Measurements from ENCODE around the gene KIF13A. TPM values are rescaled to one million over a fixed set of nuclear protein-coding genes. Genes with fewer than 3 reads are reported as not detected.

KIF13A gene
- total RNA-seq, 3 donors from 2014 or later (not counting 1 experiment from before 2014, with no cell fraction given), result 15.0 to 26.4 (median 19.5) TPM

GRCh38 chr6:17938901-17939300, 48.5 kb downstream of the KIF13A start:
- Histone ChIP-seq H3K27ac (ENCODE audit: low read length) (no peak overlapping the region), H3K4me3 (ENCODE audit: low read length) (no peak overlapping the region), H3K27me3 (ENCODE audit: control insufficient read depth, insufficient read depth, low read length) (no peaks in the 10 kb centered on the region), H3K4me1 (ENCODE audit: control insufficient read depth, insufficient read depth, low read length) (peaks cover 6% of the 10 kb centered on the region), H3K9me3 (ENCODE audit: control insufficient read depth, insufficient read depth, low read length) (no peaks in the 10 kb centered on the region), H3K36me3 (ENCODE audit: control insufficient read depth, insufficient read depth, low read length) (no peaks in the 10 kb centered on the region)
- H3K27me3 Mint-ChIP-seq (ENCODE audit: low read depth in 2 of 2), result no peaks in the 10 kb centered on the region
- no peak for TF ChIP-seq CTCF (IDR thresholded peaks at IDR 0.05)
- no peaks in the 10 kb centered on the region for H3K36me3 Mint-ChIP-seq
- H3K9me3 Mint-ChIP-seq, result no peaks in the 10 kb centered on the region
- 95% methylated on average over 2 of the region's 2 CpGs for WGBS (ENCODE audit: insufficient coverage)
- intact Hi-C loops (cut with micrococcal nuclease), result no loop called here
- H3K27ac Mint-ChIP-seq, result no peak overlapping the region
- H3K4me3 Mint-ChIP-seq, result no peak overlapping the region
- DNase-seq (no peak), ATAC-seq (no peak)
- H3K4me1 Mint-ChIP-seq, result peaks cover 5 to 18% of the 10 kb centered on the region in 2 donors

- Histone ChIP-seq H3K9me3 (ENCODE audit: control insufficient read depth, insufficient read depth, low read length) (no peaks in the 10 kb centered on the region), H3K27ac (ENCODE audit: low read length) (no peak overlapping the region), H3K27me3 (ENCODE audit: control insufficient read depth, insufficient read depth, low read length) (no peaks in the 10 kb centered on the region), H3K36me3 (ENCODE audit: control insufficient read depth, insufficient read depth, low read length) (no peaks in the 10 kb centered on the region), H3K4me3 (ENCODE audit: low read length) (no peak overlapping the region), H3K4me1 (ENCODE audit: control insufficient read depth, insufficient read depth, low read length) (peaks cover 15% of the 10 kb centered on the region)
- peak overlapping the region in 1 of 2 donors; percentile 69 for H3K27ac Mint-ChIP-seq
- 47% methylated on average over 3 of the region's 5 CpGs for WGBS (ENCODE audit: insufficient coverage)
- H3K27me3 Mint-ChIP-seq (ENCODE audit: low read depth in 2 of 2), result no peaks in the 10 kb centered on the region
- H3K36me3 Mint-ChIP-seq, result no peaks in the 10 kb centered on the region
- ATAC-seq, result no peak
- TF ChIP-seq CTCF (IDR thresholded peaks at IDR 0.05), result no peak
- intact Hi-C loops (cut with micrococcal nuclease), result no loop called here
- no peak for DNase-seq
- no peaks in the 10 kb centered on the region for H3K9me3 Mint-ChIP-seq
- peaks cover 24 to 45% of the 10 kb centered on the region in 2 donors for H3K4me1 Mint-ChIP-seq
- no peak overlapping the region for H3K4me3 Mint-ChIP-seq
Measured at GRCh38 chr6:17935188-17936149, 52.0 kb downstream of the KIF13A start.

GRCh38 chr6:17933716-17934115, 53.7 kb downstream of the KIF13A start:
- ATAC-seq, result no peak
- WGBS (ENCODE audit: insufficient coverage), result 78% methylated on average over 2 of the region's 4 CpGs
- H3K36me3 Mint-ChIP-seq, result no peaks in the 10 kb centered on the region
- TF ChIP-seq CTCF (IDR thresholded peaks at IDR 0.05), result no peak
- H3K4me3 ChIP-seq (ENCODE audit: low read length), result no peak overlapping the region
- no peaks in the 10 kb centered on the region for H3K27me3 Mint-ChIP-seq (ENCODE audit: low read depth in 2 of 2)
- DNase-seq, result no peak
- no peak overlapping the region for H3K4me3 Mint-ChIP-seq
- H3K27ac Mint-ChIP-seq, result peak overlapping the region; percentile 85 to 87
- peaks cover 24 to 57% of the 10 kb centered on the region in 2 donors for H3K4me1 Mint-ChIP-seq
- H3K9me3 Mint-ChIP-seq, result no peaks in the 10 kb centered on the region
- H3K27me3 ChIP-seq (ENCODE audit: control insufficient read depth, insufficient read depth, low read length), result no peaks in the 10 kb centered on the region
- peaks cover 15% of the 10 kb centered on the region for H3K4me1 ChIP-seq (ENCODE audit: control insufficient read depth, insufficient read depth, low read length)
- H3K36me3 ChIP-seq (ENCODE audit: control insufficient read depth, insufficient read depth, low read length), result no peaks in the 10 kb centered on the region
- intact Hi-C loops (cut with micrococcal nuclease), result loop anchor here (2.0 kb wide), 1 partner anchor 55 kb away; no protein-coding TSS in a partner anchor
- no peaks in the 10 kb centered on the region for H3K9me3 ChIP-seq (ENCODE audit: control insufficient read depth, insufficient read depth, low read length)
- H3K27ac ChIP-seq (ENCODE audit: low read length), result peak overlapping the region; percentile 44

All from natural killer cell (primary cell).